ENCODE results near the gene MTM1.

Gene MTM1

DNA sequence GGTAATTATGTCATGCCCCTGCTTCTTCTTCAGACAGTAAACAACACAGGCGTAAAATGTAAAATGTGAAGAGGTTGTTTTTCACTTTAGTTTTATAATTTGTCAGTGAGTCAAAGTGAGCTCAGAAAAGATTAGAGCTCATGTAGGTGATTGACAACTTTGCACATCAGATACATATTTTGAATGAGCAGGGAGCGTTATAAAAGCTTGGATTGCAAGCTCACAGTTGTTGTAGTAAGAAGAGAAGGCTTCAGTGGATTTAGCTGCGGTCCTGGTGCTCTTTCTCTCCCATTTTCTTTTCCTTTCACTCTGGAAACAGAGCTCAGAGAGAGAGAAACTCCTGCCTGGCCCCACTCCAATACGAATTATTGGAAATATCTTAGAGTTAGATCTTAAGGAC, 151.2 kb downstream of the MTM1 start:
- Histone ChIP-seq H3K4me2 (ENCODE audit: low read length, poor library complexity, severe bottlenecking) (no peak overlapping the region), H2BK15ac (ENCODE audit: low read depth, poor library complexity, severe bottlenecking) (no peak overlapping the region), H3K79me1 (replicated peaks; ENCODE audit: low read length, poor library complexity, severe bottlenecking) (peaks cover 2% of the 10 kb centered on the region), H2BK12ac (ENCODE audit: low read length in 2 of 2) (no peak overlapping the region), H3K18ac (ENCODE audit: low read depth in 1 of 2, low read length in 2 of 2) (no peak overlapping the region), H2AFZ (ENCODE audit: low read depth, low read length) (no peak overlapping the region), H4K91ac (ENCODE audit: low read length) (no peak overlapping the region), H3K36me3 (ENCODE audit: control insufficient read depth in 1 of 2, insufficient read depth in 2 of 2, low read depth in 1 of 2, low read length in 2 of 2) (peaks cover 0 to 2% of the 10 kb centered on the region in 2 experiments), H3K27me3 (ENCODE audit: control insufficient read depth in 1 of 2, insufficient read depth in 1 of 2, low read length in 2 of 2) (peaks cover 0 to 9% of the 10 kb centered on the region in 2 experiments), H3K9me3 (ENCODE audit: control insufficient read depth, low read length) (peaks cover 5% of the 10 kb centered on the region), H2AK5ac (ENCODE audit: low read length, severe bottlenecking) (no peak overlapping the region), H2BK5ac (ENCODE audit: low read depth, low read length, poor library complexity, severe bottlenecking) (no peak overlapping the region), H3K14ac (ENCODE audit: low read length in 2 of 2) (no peak overlapping the region), H3K27ac (ENCODE audit: low read length, poor library complexity, severe bottlenecking) (no peak overlapping the region), H4K8ac (ENCODE audit: low read length) (no peak overlapping the region), H3K9ac (ENCODE audit: low read length) (no peak overlapping the region), H3K4me1 (ENCODE audit: control insufficient read depth, insufficient read depth, low read depth, low read length) (peaks cover 6% of the 10 kb centered on the region), H3K4me3 (ENCODE audit: insufficient read depth in 1 of 2, low read depth in 1 of 2, low read length in 2 of 2) (no peak overlapping the region), H3K23ac (ENCODE audit: low read length in 2 of 2) (no peak overlapping the region), H3K4ac (ENCODE audit: low read depth in 1 of 2, low read length in 2 of 2) (no peak overlapping the region), H2BK120ac (ENCODE audit: low read depth, low read length) (no peak overlapping the region)
- WGBS: 100% methylated on average over 2 of the region's 4 CpGs
- no peak for DNase-seq
